ENCODE data around the gene C10orf120. TPM values are rescaled to one million over a fixed set of nuclear protein-coding genes. Genes with fewer than 3 reads are reported as not detected.

Gene C10orf120
- total and polyA plus RNA-seq, 2 donors (not counting 3 experiments of a cell fraction or from before 2014, with no cell fraction given) = not detected

- H4K20me1 ChIP-seq (replicated peaks; ENCODE audit: control insufficient read depth, extremely low read depth, insufficient read depth, low read length) = no peaks in the 10 kb centered on the region
- no peaks in the 10 kb centered on the region for H3K4me1 ChIP-seq (ENCODE audit: control insufficient read depth, extremely low read depth, insufficient read depth, low read length)
- peaks cover 4% of the 10 kb centered on the region in 2 experiments for H3K27me3 ChIP-seq (ENCODE audit: control insufficient read depth in 2 of 2, insufficient read depth in 2 of 2, low read length in 2 of 2)
- POLR2A ChIA-PET = no interaction called here
- CTCF ChIA-PET = interaction anchor here (0.8 to 2.5 kb wide), 3 partner anchors 58 to 427 kb away, joined by 3 to 13 read pairs (median 8); no protein-coding TSS in a partner anchor
- no peak overlapping the region for H3K4me2 ChIP-seq (ENCODE audit: insufficient read depth, low read length)
- no peak overlapping the region for H2AFZ ChIP-seq (ENCODE audit: low read depth, low read length)
- TF ChIP-seq MAX (IDR thresholded peaks at IDR 0.05; ENCODE audit: insufficient read depth, insufficient read length) = no peak
- TF ChIP-seq MYC (IDR thresholded peaks at IDR 0.05; ENCODE audit: low read depth, low read length) = no peak
- no peak for TF ChIP-seq POLR2AphosphoS5 (IDR thresholded peaks at IDR 0.05; ENCODE audit: insufficient read depth, low read depth, low read length)
- TF ChIP-seq GATA2 (IDR thresholded peaks at IDR 0.05; ENCODE audit: insufficient read depth, insufficient read length, low read depth, low read length) = no peak
- TF ChIP-seq POLR2A (IDR thresholded peaks at IDR 0.05; ENCODE audit: low read depth, low read length) = no peak
- TF ChIP-seq FOS (IDR thresholded peaks at IDR 0.05; ENCODE audit: borderline replicate concordance, insufficient read depth, low read length) = no peak
- BruUV-seq (replicated peaks) = no TSS peak
- no peak for FAIRE-seq
- DNase-seq (ENCODE audit: low read depth, low spot score) = no peak
- dilution Hi-C loops (cut with MboI; ENCODE audit: extremely low pct_ligation_motif_present, low sequenced_read_pairs) = no loop called here
- no peak overlapping the region for H3K9ac ChIP-seq (replicated peaks; ENCODE audit: extremely low read depth, insufficient read depth, low read length)
- no peaks in the 10 kb centered on the region for H3K9me3 ChIP-seq (replicated peaks; ENCODE audit: control insufficient read depth, insufficient read depth, low read length)
- intact Hi-C loops (cut with micrococcal nuclease) = no loop called here
- no peak overlapping the region for H3K27ac ChIP-seq (ENCODE audit: insufficient read depth, low read depth, low read length)
- no peaks in the 10 kb centered on the region for H3K79me2 ChIP-seq (ENCODE audit: control insufficient read depth, insufficient read depth, low read length)
- H3K9me1 ChIP-seq (replicated peaks; ENCODE audit: control insufficient read depth, extremely low read depth, insufficient read depth, low read length) = no peaks in the 10 kb centered on the region
- no peaks in the 10 kb centered on the region for H3K36me3 ChIP-seq (ENCODE audit: control insufficient read depth in 2 of 2, extremely low read depth in 1 of 2, insufficient read depth in 2 of 2, low read length in 2 of 2)
- no peak overlapping the region for H3K4me3 ChIP-seq (replicated peaks in 1 of 3; ENCODE audit: insufficient read depth in 1 of 3, low read depth in 1 of 3, low read length in 3 of 3)
Observed at GRCh38 chr10:122706467-122706866, 6.8 kb upstream of the C10orf120 start.
